Thyroid gland (tissue), 4 donors: ENCODE measurements around the gene CTIF. TPM values are rescaled to one million over a fixed set of nuclear protein-coding genes. Genes with fewer than 3 reads are reported as not detected.

Source experiments
- DNase-seq, 2 donors: peaks; one replicate each; pipeline ENCODE4 v3.0.0-alpha.2; 2019
- H3K27ac ChIP-seq, 3 donors: fragments of 200-600 bp; sonication (generic); 1 replicate in 2 of 3; 2 replicates in 1 of 3; pipeline ENCODE4 v1.5.1; 2016 to 2019; ENCODE audit warnings: mild to moderate bottlenecking in 1 of 3, moderate library complexity in 1 of 3
- H3K27me3 ChIP-seq: fragments of 200-600 bp; sonication (generic); one replicate; pipeline ENCODE4 v1.5.1; 2019
- H3K36me3 ChIP-seq, 2 donors: fragments of 200-600 bp; sonication (generic); one replicate each; pipeline ENCODE4 v1.5.1; 2016 to 2019
- H3K4me1 ChIP-seq, 2 donors: fragments of 200-600 bp; sonication (generic); one replicate each; pipeline ENCODE4 v1.5.1; 2017 to 2019
- H3K4me3 ChIP-seq, 3 donors: fragments of 200-600 bp; sonication (generic); replicated peaks in 1 of 3; 1 replicate in 2 of 3; 2 replicates in 1 of 3; pipeline ENCODE4 v1.5.1; 2016; ENCODE audit warnings: mild to moderate bottlenecking in 1 of 3
- H3K9me3 ChIP-seq: fragments of 200-600 bp; sonication (generic); one replicate; pipeline ENCODE4 v1.5.1; 2017
- POLR2A ChIP-seq, 2 donors: fragments of 450-650 bp; IDR thresholded peaks; one replicate each; pipeline ENCODE4 v1.6.1; 2017; ENCODE audit warnings: antibody characterized with exemption in 2 of 2, mild to moderate bottlenecking in 2 of 2, moderate library complexity in 1 of 2
- WGBS, 2 donors: methylation state at CpG; one replicate each; pipeline ENCODE4 v1.1.5; 2017; 5-methylcytosine and 5-hydroxymethylcytosine counted together
- intact Hi-C: fragments of 100-400 bp; cut with DNase I; formaldehyde crosslinking; loops from one replicate; pipeline ENCODE4 v1.15.1; 2023
- total RNA-seq, 4 donors: library from RNA; depleted of rRNA; stranded (reverse); fragments of >200 nt; gene quantifications; one replicate each; pipeline ENCODE4 v1.2.3, GENCODE V29; 2016
- TF ChIP-seq, protein P1 (sequence below), 6 experiments: fragments of 200-600 bp in 3 of 6; fragments of 450-650 bp in 3 of 6; sonication (generic) in 3 of 6; IDR thresholded peaks; one replicate each; pipeline ENCODE4 v1.5.1; 2016 to 2019; ENCODE audit warnings: antibody characterized with exemption in 6 of 6, mild to moderate bottlenecking in 2 of 6, inconsistent platforms in 1 of 6, moderate library complexity in 1 of 6

CTIF gene
- total RNA-seq, 4 donors from 2014 or later = 18.7 to 29.8 (median 23.6) TPM

DNA sequence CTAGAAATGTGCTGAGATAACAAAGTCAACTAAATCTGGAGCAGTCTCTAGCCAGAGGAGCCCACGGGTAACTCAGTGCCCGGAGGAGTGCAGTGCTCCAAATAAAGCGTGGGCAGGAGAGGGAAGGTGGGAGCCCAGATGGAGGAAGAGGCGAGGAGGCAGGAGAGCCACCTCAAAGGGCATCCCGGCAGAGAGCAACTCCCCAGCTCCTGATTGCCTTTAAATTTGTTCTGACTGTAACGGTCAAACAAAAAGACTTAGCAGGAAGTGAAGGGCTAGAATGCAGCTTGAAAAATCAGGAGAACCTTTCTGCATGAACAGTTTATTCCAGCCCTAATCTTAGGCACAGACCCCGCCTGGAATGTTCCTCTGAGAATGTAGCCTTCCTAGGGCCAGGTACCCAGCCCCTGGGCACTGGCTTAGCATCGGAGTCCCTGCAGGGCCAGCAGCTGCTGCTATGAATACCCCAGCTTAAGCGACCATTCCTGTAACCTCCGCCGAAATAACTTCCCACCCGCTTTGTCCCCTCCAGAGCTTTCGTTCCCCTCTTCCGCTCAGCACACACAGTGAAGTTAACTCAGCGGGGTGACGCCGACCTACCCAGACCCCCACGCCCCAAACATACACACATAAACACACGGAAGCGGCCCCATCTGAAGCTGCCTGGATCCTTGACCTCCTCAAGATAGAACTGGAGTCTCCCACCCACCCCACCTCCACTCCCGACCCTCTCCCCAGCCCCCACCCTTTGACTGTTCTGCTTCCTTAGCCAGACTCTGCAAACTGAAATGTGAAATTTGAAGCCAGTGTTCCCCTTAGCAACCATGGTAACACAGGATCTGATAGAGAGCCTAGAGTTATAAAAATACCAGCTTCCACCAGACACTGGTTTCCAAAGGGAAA, 288.7 kb downstream of the CTIF start:
- WGBS, 2 donors = 21 to 29% methylated on average over 21 of the region's 21 CpGs
- Histone ChIP-seq H3K27me3 (no peaks in the 10 kb centered on the region), H3K9me3 (no peaks in the 10 kb centered on the region), H3K36me3 (no peaks in the 10 kb centered on the region), H3K4me1 (peaks cover 63 to 72% of the 10 kb centered on the region in 2 donors), H3K4me3 (no peak overlapping the region), H3K27ac (peak overlapping the region; percentile 87 to 92 (median 87))
- TF ChIP-seq, protein P1, sequence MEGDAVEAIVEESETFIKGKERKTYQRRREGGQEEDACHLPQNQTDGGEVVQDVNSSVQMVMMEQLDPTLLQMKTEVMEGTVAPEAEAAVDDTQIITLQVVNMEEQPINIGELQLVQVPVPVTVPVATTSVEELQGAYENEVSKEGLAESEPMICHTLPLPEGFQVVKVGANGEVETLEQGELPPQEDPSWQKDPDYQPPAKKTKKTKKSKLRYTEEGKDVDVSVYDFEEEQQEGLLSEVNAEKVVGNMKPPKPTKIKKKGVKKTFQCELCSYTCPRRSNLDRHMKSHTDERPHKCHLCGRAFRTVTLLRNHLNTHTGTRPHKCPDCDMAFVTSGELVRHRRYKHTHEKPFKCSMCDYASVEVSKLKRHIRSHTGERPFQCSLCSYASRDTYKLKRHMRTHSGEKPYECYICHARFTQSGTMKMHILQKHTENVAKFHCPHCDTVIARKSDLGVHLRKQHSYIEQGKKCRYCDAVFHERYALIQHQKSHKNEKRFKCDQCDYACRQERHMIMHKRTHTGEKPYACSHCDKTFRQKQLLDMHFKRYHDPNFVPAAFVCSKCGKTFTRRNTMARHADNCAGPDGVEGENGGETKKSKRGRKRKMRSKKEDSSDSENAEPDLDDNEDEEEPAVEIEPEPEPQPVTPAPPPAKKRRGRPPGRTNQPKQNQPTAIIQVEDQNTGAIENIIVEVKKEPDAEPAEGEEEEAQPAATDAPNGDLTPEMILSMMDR (IDR thresholded peaks at IDR 0.05) = no peak
- no peak for TF ChIP-seq POLR2A (IDR thresholded peaks at IDR 0.05)
- intact Hi-C loops = no loop called here
- DNase-seq = peak; percentile 53 to 61

DNA sequence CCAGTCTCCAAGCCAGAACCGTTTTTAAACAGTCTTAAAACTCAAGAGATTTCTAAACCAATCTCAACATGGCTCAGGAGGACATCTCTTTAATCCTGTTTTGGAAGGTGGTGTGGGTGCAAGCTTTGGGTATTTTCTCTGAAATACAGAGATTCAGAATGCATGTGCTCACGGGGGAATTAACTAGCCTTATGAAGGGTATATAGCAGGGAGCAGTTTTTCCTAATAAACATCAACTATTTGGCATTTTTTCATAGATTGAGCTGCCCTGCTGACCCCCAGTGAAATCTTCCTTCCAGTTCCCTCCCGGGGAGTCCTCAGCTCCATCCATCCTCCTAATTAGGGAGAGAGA, 289.3 kb downstream of the CTIF start:
- no peak overlapping the region for H3K4me3 ChIP-seq
- peak overlapping the region; percentile 87 to 92 (median 87) for H3K27ac ChIP-seq
- intact Hi-C loops = no loop called here
- DNase-seq = no peak
- 13 to 16% methylated on average over 3 of the region's 3 CpGs for WGBS, 2 donors
- peaks cover 65 to 79% of the 10 kb centered on the region in 2 donors for H3K4me1 ChIP-seq
- H3K9me3 ChIP-seq = no peaks in the 10 kb centered on the region
- H3K27me3 ChIP-seq = no peaks in the 10 kb centered on the region
- H3K36me3 ChIP-seq = no peaks in the 10 kb centered on the region
- peak in 1 of 2 donors; percentile 48 for TF ChIP-seq POLR2A (IDR thresholded peaks at IDR 0.05)
- TF ChIP-seq, protein P1 (IDR thresholded peaks at IDR 0.05) = no peak

DNA sequence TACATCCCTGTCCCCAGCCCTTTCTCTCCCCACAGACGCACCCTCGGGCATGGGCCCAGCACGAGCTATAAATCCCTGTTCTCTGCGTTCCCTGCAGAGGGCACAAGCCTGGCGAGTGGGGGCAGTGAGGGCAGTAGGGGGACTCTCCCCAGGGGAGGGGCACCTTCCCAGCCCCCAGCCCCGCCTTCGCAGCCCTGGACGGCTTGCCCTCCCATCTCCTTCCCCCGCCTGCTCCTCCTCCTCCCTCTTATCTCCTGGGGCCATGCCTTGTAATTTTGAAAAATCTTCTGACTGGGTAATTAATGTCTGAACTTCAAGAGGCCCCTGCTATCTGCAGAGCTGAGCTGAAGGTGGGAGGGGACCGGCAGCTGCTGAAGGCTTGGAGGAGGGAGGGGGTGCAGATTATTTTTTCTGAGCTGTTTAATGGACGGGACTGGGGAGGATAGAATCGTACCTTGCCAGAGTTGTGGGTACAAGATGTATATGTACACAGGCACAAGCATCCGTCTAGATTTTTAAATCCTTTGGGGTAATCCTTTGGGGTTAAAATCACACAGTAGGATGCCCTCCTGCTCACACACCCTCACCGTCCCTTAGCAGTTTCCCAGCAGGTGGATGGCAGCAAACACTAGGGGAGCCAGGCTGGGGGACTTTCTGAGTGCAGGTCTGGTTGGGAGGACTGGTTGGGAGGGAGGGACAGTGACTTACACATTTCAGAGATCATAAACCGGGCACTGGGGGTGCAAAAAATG, 290.0 kb downstream of the CTIF start:
- 49 to 51% methylated on average over 15 of the region's 15 CpGs for WGBS, 2 donors
- intact Hi-C loops = no loop called here
- H3K27me3 ChIP-seq = no peaks in the 10 kb centered on the region

DNA sequence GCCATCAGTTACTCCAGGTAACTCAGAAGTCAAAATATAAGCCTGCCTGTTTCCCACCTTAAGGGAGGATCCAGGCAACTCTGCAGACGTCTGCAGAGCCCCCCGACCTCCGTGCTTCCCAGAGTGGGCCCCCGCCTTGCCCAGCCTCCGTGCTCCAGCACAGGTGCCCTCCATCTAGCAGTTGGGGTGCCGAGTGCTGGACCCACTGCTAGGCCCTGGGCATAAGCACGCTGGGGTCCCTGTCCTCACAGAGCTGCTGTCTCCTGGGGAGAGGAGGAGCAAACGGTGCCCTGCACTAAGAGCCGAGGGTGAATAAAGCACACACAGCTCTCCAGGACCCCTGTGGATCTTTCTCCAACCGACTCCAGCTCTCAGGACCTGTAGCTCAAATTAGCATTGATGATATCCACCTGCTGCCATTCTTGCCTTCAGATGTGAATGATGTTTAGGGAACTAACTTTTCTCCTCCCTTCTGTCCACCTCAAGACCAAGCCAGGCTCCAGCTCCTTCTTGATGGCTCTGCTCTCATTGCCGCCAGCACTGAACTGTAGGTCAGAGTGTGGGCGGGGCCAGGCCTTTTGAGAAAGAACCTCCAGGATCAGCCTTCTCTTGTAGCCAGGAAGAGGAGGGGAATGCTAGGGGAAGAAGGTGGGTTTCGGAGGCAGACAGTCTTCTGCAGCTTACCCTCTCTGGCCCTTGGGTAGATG, 290.8 kb downstream of the CTIF start:
- H3K9me3 ChIP-seq = no peaks in the 10 kb centered on the region
- DNase-seq = peak; percentile 51 to 56
- no peaks in the 10 kb centered on the region for H3K27me3 ChIP-seq
- TF ChIP-seq POLR2A (IDR thresholded peaks at IDR 0.05) = no peak
- TF ChIP-seq, protein P1 (IDR thresholded peaks at IDR 0.05) = no peak
- intact Hi-C loops = no loop called here
- H3K27ac ChIP-seq = peak overlapping the region; percentile 87 to 92 (median 87)
- WGBS, 2 donors = 76 to 87% methylated on average over 8 to 11 of the region's 13 CpGs
- no peak overlapping the region for H3K4me3 ChIP-seq
- peaks cover 69 to 86% of the 10 kb centered on the region in 2 donors for H3K4me1 ChIP-seq
- H3K36me3 ChIP-seq = no peaks in the 10 kb centered on the region

More for the DNA sequence above, 290.0 kb downstream of the CTIF start:
- H3K36me3 ChIP-seq = no peaks in the 10 kb centered on the region
- no peak for TF ChIP-seq POLR2A (IDR thresholded peaks at IDR 0.05)
- TF ChIP-seq, protein P1 (IDR thresholded peaks at IDR 0.05) = no peak
- H3K4me1 ChIP-seq = peaks cover 72 to 86% of the 10 kb centered on the region in 2 donors
- no peaks in the 10 kb centered on the region for H3K9me3 ChIP-seq
- no peak overlapping the region for H3K4me3 ChIP-seq
- H3K27ac ChIP-seq = peak overlapping the region; percentile 87 to 92 (median 87)
- DNase-seq = peak in 1 of 2 donors; percentile 22
